Spinal cord (tissue), 10 donors: ENCODE results near the gene SLC26A8. TPM values are rescaled to one million over a fixed set of nuclear protein-coding genes. Genes with fewer than 3 reads are reported as not detected.
A peak's percentile ranks its signal among the peaks of the same experiment; 100 is the strongest.

Experiments
- DNase-seq, 6 donors: peaks; one replicate each; pipeline versions ENCODE4 v3.0.0 to v3.0.0-alpha.2; 2013 to 2015; ENCODE audit warnings: low spot score in 6 of 6, low read depth in 4 of 6
- H3K27ac ChIP-seq: one replicate; pipeline ENCODE4 v1.5.1; 2013; ENCODE audit warnings: low read depth, low read length, control low read depth
- H3K27me3 ChIP-seq: one replicate; pipeline ENCODE4 v1.6.1; 2013; ENCODE audit warnings: low read length; ENCODE audit not compliant: control insufficient read depth, insufficient read depth
- H3K36me3 ChIP-seq: one replicate; pipeline ENCODE4 v1.6.1; 2013; ENCODE audit warnings: low read length; ENCODE audit not compliant: control insufficient read depth, insufficient read depth
- H3K4me1 ChIP-seq: one replicate; pipeline ENCODE4 v1.6.1; 2013; ENCODE audit warnings: low read length; ENCODE audit not compliant: control insufficient read depth, insufficient read depth
- H3K4me3 ChIP-seq: one replicate; pipeline ENCODE4 v1.5.1; 2013; ENCODE audit warnings: low read depth, low read length, control low read depth
- H3K9me3 ChIP-seq: one replicate; pipeline ENCODE4 v1.6.1; 2013; ENCODE audit warnings: low read length; ENCODE audit not compliant: control insufficient read depth, insufficient read depth
- WGBS: methylation state at CpG from one replicate; pipeline ENCODE4 v1.1.5; 2013; ENCODE audit warnings: missing lambda C conversion rate; ENCODE audit not compliant: insufficient coverage; 5-methylcytosine and 5-hydroxymethylcytosine counted together
- polyA plus RNA-seq, 2 donors: library from polyadenylated mRNA; unstranded; fragments of 120-200 nt; gene quantifications; one replicate each; pipeline ENCODE4 v1.2.1, GENCODE V29; 2013; ENCODE audit not compliant: insufficient read length in 2 of 2
- total RNA-seq, 2 donors: library from RNA; depleted of rRNA in 1 of 2; stranded (reverse); fragments of 120-200 nt in 1 of 2; fragments of >200 nt in 1 of 2; gene quantifications; one replicate each; pipeline versions ENCODE4 v1.2.3 to v1.2.4, GENCODE V29; 2013 to 2014
- donor health status: healthy.

Gene SLC26A8
- total and polyA plus RNA-seq, 4 donors = 0.77 to 5.7 (median 4.9) TPM

- Histone ChIP-seq H3K4me3 (no peak overlapping the region), H3K27ac (no peak overlapping the region), H3K27me3 (no peaks in the 10 kb centered on the region), H3K9me3 (no peaks in the 10 kb centered on the region), H3K36me3 (no peaks in the 10 kb centered on the region), H3K4me1 (no peaks in the 10 kb centered on the region)
- WGBS = 93% methylated on average over 2 of the region's 2 CpGs
- no peak for DNase-seq
These were observed 27.7 kb upstream of the SLC26A8 start for GRCh38 chr6:36052097-36052496.

GRCh38 chr6:36050947-36051710, 26.7 kb upstream of the SLC26A8 start:
- Histone ChIP-seq H3K4me3 (no peak overlapping the region), H3K27me3 (no peaks in the 10 kb centered on the region), H3K36me3 (no peaks in the 10 kb centered on the region), H3K4me1 (no peaks in the 10 kb centered on the region), H3K9me3 (no peaks in the 10 kb centered on the region), H3K27ac (no peak overlapping the region)
- DNase-seq = no peak
- WGBS = 91% methylated on average over 8 of the region's 16 CpGs

GRCh38 chr6:36050305-36050704, 25.9 kb upstream of the SLC26A8 start:
- no peaks in the 10 kb centered on the region for H3K27me3 ChIP-seq
- DNase-seq = no peak
- 100% methylated on average over 1 of the region's 1 CpG for WGBS
- no peak overlapping the region for H3K4me3 ChIP-seq
- H3K4me1 ChIP-seq = no peaks in the 10 kb centered on the region
- H3K36me3 ChIP-seq = no peaks in the 10 kb centered on the region
- no peaks in the 10 kb centered on the region for H3K9me3 ChIP-seq
- no peak overlapping the region for H3K27ac ChIP-seq

- H3K4me1 ChIP-seq = no peaks in the 10 kb centered on the region
- no peak overlapping the region for H3K4me3 ChIP-seq
- no peaks in the 10 kb centered on the region for H3K27me3 ChIP-seq
- no peak for DNase-seq
- no peak overlapping the region for H3K27ac ChIP-seq
- WGBS = 94% methylated on average over 2 of the region's 2 CpGs
- H3K9me3 ChIP-seq = no peaks in the 10 kb centered on the region
- H3K36me3 ChIP-seq = no peaks in the 10 kb centered on the region
These were observed 25.1 kb upstream of the SLC26A8 start for GRCh38 chr6:36049582-36049981.

- no peak overlapping the region for H3K27ac ChIP-seq
- no peak for DNase-seq
- no peaks in the 10 kb centered on the region for H3K36me3 ChIP-seq
- no peak overlapping the region for H3K4me3 ChIP-seq
- 94% methylated on average over 4 of the region's 12 CpGs for WGBS
- no peaks in the 10 kb centered on the region for H3K4me1 ChIP-seq
- H3K9me3 ChIP-seq = no peaks in the 10 kb centered on the region
- H3K27me3 ChIP-seq = no peaks in the 10 kb centered on the region
These were observed 18.3 kb upstream of the SLC26A8 start for GRCh38 chr6:36042618-36043260.

GRCh38 chr6:36040958-36041357, 16.5 kb upstream of the SLC26A8 start:
- H3K27me3 ChIP-seq = no peaks in the 10 kb centered on the region
- no peak overlapping the region for H3K27ac ChIP-seq
- no peaks in the 10 kb centered on the region for H3K36me3 ChIP-seq
- H3K4me1 ChIP-seq = no peaks in the 10 kb centered on the region
- no peaks in the 10 kb centered on the region for H3K9me3 ChIP-seq
- no peak for DNase-seq
- H3K4me3 ChIP-seq = no peak overlapping the region

- H3K9me3 ChIP-seq = no peaks in the 10 kb centered on the region
- no peak overlapping the region for H3K4me3 ChIP-seq
- H3K4me1 ChIP-seq = no peaks in the 10 kb centered on the region
- no peak for DNase-seq
- H3K27ac ChIP-seq = no peak overlapping the region
- no peaks in the 10 kb centered on the region for H3K27me3 ChIP-seq
- H3K36me3 ChIP-seq = no peaks in the 10 kb centered on the region
These were observed 14.7 kb upstream of the SLC26A8 start for GRCh38 chr6:36039112-36039511.

- H3K9me3 ChIP-seq = no peaks in the 10 kb centered on the region
- H3K4me1 ChIP-seq = no peaks in the 10 kb centered on the region
- no peak overlapping the region for H3K4me3 ChIP-seq
- H3K27ac ChIP-seq = no peak overlapping the region
- 100% methylated on average over 1 of the region's 4 CpGs for WGBS
- no peaks in the 10 kb centered on the region for H3K27me3 ChIP-seq
- no peaks in the 10 kb centered on the region for H3K36me3 ChIP-seq
- peak in 1 of 6 donors; percentile 32 for DNase-seq
These were observed 13.9 kb upstream of the SLC26A8 start for GRCh38 chr6:36038120-36038876.

GRCh38 chr6:36035225-36035624, 10.8 kb upstream of the SLC26A8 start:
- no CpG with 5 or more reads among the region's 4 CpGs for WGBS
- H3K4me1 ChIP-seq = peaks cover 4% of the 10 kb centered on the region

More at GRCh38 chr6:36035225-36035624, 10.8 kb upstream of the SLC26A8 start:
- H3K27ac ChIP-seq = no peak overlapping the region
- H3K4me3 ChIP-seq = no peak overlapping the region
- peak in 1 of 6 donors; percentile 84 for DNase-seq
- H3K27me3 ChIP-seq = no peaks in the 10 kb centered on the region
- H3K36me3 ChIP-seq = no peaks in the 10 kb centered on the region
- H3K9me3 ChIP-seq = no peaks in the 10 kb centered on the region
